Mesendoderm (in vitro differentiated cells): ENCODE results near the gene CALN1.
A peak's percentile ranks its signal among the peaks of the same experiment; 100 is the strongest.
"Not testable (repeated sequence)": the region's sequence is repeated elsewhere in the genome, so short reads cannot be mapped to it uniquely, and the experiment has no call there.

Experiments used
- DNase-seq: peaks from one replicate; pipeline ENCODE4 v3.0.0; 2013
- H2AK5ac ChIP-seq: 2 replicates; pipeline ENCODE4 v1.6.1; 2013; ENCODE audit warnings: low read length, inconsistent platforms
- H2BK120ac ChIP-seq: 2 replicates; pipeline ENCODE4 v1.6.1; 2013; ENCODE audit warnings: low read depth, mild to moderate bottlenecking, low read length, moderate library complexity, mixed read lengths
- H2BK15ac ChIP-seq: replicated peaks from 2 replicates; pipeline ENCODE4 v1.6.1; 2013; ENCODE audit warnings: low read depth, mild to moderate bottlenecking, moderate library complexity
- H2BK5ac ChIP-seq: 2 replicates; pipeline ENCODE4 v1.6.1; 2013; ENCODE audit warnings: low read length, inconsistent platforms
- H3K18ac ChIP-seq: 2 replicates; pipeline ENCODE4 v1.6.1; 2013; ENCODE audit warnings: mild to moderate bottlenecking, low read length, mixed read lengths
- H3K23ac ChIP-seq: one replicate; pipeline ENCODE4 v1.6.1; 2013; ENCODE audit warnings: low read length
- H3K27ac ChIP-seq: 2 replicates; pipeline ENCODE4 v1.5.1; 2013; ENCODE audit warnings: low read depth, mild to moderate bottlenecking, inconsistent platforms, low read length, moderate library complexity
- H3K27me3 ChIP-seq: 2 replicates; pipeline ENCODE4 v1.6.1; 2013; ENCODE audit warnings: low read length, control low read depth, mild to moderate bottlenecking, inconsistent platforms; ENCODE audit not compliant: insufficient read depth, poor library complexity
- H3K36me3 ChIP-seq: 2 replicates; pipeline ENCODE4 v1.6.1; 2013; ENCODE audit warnings: low read length, inconsistent platforms; ENCODE audit not compliant: control insufficient read depth, insufficient read depth
- H3K4ac ChIP-seq: one replicate; pipeline ENCODE4 v1.6.1; 2013; ENCODE audit warnings: low read depth, mild to moderate bottlenecking, low read length, moderate library complexity
- H3K4me1 ChIP-seq: 2 replicates; pipeline ENCODE4 v1.6.1; 2013; ENCODE audit warnings: low read depth, low read length, inconsistent platforms; ENCODE audit not compliant: control insufficient read depth
- H3K4me2 ChIP-seq: 2 replicates; pipeline ENCODE4 v1.6.1; 2013; ENCODE audit warnings: low read length
- H3K4me3 ChIP-seq: 2 replicates; pipeline ENCODE4 v1.5.1; 2013; ENCODE audit warnings: mild to moderate bottlenecking, low read length
- H3K56ac ChIP-seq: one replicate; pipeline ENCODE4 v1.6.1; 2013; ENCODE audit warnings: low read length
- H3K79me1 ChIP-seq: 2 replicates; pipeline ENCODE4 v1.6.1; 2013; ENCODE audit warnings: low read length, inconsistent platforms
- H3K79me2 ChIP-seq: 2 replicates; pipeline ENCODE4 v1.6.1; 2013; ENCODE audit warnings: mild to moderate bottlenecking, low read length; ENCODE audit not compliant: control insufficient read depth, insufficient read depth
- H3K9ac ChIP-seq: 2 replicates; pipeline ENCODE4 v1.6.1; 2013; ENCODE audit warnings: low read length, inconsistent platforms
- H4K5ac ChIP-seq: one replicate; pipeline ENCODE4 v1.6.1; 2013; ENCODE audit warnings: low read length
- H4K8ac ChIP-seq: one replicate; pipeline ENCODE4 v1.6.1; 2013; ENCODE audit warnings: low read depth, mild to moderate bottlenecking, control low read depth, low read length, moderate library complexity
- WGBS: extraction: QIAGEN DNeasy Blood & Tissue Kit; methylation state at CpG from one replicate; pipeline ENCODE4 v1.1.7; 2013; ENCODE audit warnings: low lambda C conversion rate, missing lambda C conversion rate; ENCODE audit not compliant: insufficient coverage; ENCODE audit errors: extremely low coverage; 5-methylcytosine and 5-hydroxymethylcytosine counted together

CALN1 gene

DNA sequence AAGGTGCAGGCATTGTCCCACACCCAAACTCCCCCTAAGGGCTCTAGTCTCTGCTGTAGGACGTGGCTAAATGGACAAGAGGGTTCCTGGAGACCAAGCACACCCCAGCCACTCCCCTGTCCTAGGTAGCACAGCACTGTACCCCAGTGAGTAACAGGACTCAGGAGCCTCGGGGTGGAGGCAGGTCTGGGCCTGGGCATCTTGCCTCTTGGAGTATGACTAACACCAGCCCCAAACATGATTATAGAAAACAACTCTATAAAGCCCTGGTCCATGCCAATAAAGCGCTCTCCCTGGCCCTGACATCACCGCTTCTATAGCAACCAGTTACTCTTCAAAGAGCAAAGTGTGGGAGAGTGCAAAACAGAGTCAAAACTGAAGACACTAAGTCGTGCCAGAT, 195.0 kb downstream of the CALN1 start:
- no peak overlapping the region for H3K27ac ChIP-seq
- no peak overlapping the region for H2BK5ac ChIP-seq
- no peak overlapping the region for H3K9ac ChIP-seq
- H3K18ac ChIP-seq: no peak overlapping the region
- no peaks in the 10 kb centered on the region for H3K79me2 ChIP-seq
- H3K79me1 ChIP-seq: no peaks in the 10 kb centered on the region
- H2BK120ac ChIP-seq: no peak overlapping the region
- no peak overlapping the region for H3K23ac ChIP-seq
- H3K4me1 ChIP-seq: no peaks in the 10 kb centered on the region
- no peak for DNase-seq
- no peaks in the 10 kb centered on the region for H3K27me3 ChIP-seq
- H3K4me3 ChIP-seq: no peak overlapping the region
- H3K36me3 ChIP-seq: no peaks in the 10 kb centered on the region
- H3K4ac ChIP-seq: no peak overlapping the region
- H3K4me2 ChIP-seq: no peak overlapping the region
- WGBS: no CpG with 5 or more reads among the region's 5 CpGs
- no peak overlapping the region for H4K5ac ChIP-seq
- H4K8ac ChIP-seq: no peak overlapping the region
- H3K56ac ChIP-seq: no peak overlapping the region
- H2BK15ac ChIP-seq: no peak overlapping the region
- H2AK5ac ChIP-seq: no peak overlapping the region

DNA sequence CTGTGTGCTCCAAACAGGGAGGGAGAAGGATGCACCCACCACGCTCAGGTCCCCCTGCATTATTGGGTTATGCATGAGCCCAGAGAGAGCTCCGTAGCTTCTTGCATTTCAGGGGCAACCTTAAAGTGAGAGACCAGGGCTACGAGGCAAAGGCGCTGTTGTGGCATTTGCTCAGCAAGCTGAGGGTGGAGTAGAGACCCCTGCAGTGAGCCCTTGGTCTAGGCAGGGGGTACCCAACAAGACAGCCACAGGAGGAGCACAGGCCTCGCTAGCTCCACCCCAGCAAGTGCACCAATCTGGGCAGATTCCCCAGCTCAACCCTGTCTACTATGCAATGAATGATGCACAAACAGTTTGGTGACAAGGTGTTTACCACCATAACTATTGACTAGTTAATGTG, 198.4 kb downstream of the CALN1 start:
- Histone ChIP-seq H2AK5ac (no peak overlapping the region), H3K18ac (no peak overlapping the region), H3K23ac (no peak overlapping the region), H3K4ac (no peak overlapping the region), H3K56ac (no peak overlapping the region), H3K79me1 (no peaks in the 10 kb centered on the region), H4K5ac (no peak overlapping the region), H2BK15ac (no peak overlapping the region), H3K36me3 (no peaks in the 10 kb centered on the region), H3K4me2 (no peak overlapping the region), H3K4me1 (no peaks in the 10 kb centered on the region), H2BK120ac (no peak overlapping the region), H2BK5ac (no peak overlapping the region), H3K27ac (no peak overlapping the region), H3K9ac (no peak overlapping the region), H3K4me3 (no peak overlapping the region), H4K8ac (no peak overlapping the region), H3K27me3 (no peaks in the 10 kb centered on the region), H3K79me2 (no peaks in the 10 kb centered on the region)
- WGBS: no CpG with 5 or more reads among the region's 5 CpGs
- DNase-seq: no peak

DNA sequence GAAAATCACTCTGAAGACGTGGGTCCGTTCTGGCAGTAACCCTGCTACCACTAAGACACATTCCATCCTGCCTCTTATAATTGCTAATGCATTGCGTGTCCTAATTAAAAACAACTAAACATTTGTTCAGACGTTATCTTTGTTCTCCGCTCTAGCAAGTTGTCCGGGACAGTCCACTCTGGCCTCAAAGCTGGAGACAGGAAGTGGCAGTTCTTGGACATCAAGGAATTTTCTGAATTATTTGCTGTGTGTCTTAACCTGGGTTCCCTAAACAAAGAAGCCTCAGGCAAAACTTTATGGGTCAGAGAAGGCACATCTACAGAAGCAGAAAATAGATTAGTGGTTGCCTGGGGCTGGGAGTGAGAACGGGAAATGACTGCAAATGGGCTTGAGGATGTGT, 199.1 kb downstream of the CALN1 start:
- H3K4me2 ChIP-seq: no peak overlapping the region
- H3K4me1 ChIP-seq: no peaks in the 10 kb centered on the region
- H3K27ac ChIP-seq: no peak overlapping the region
- no peak overlapping the region for H3K56ac ChIP-seq
- no CpG with 5 or more reads among the region's 7 CpGs for WGBS
- H4K5ac ChIP-seq: no peak overlapping the region
- H3K36me3 ChIP-seq: no peaks in the 10 kb centered on the region
- no peak overlapping the region for H2AK5ac ChIP-seq
- H2BK120ac ChIP-seq: no peak overlapping the region
- H3K23ac ChIP-seq: no peak overlapping the region
- no peaks in the 10 kb centered on the region for H3K79me2 ChIP-seq
- H2BK5ac ChIP-seq: no peak overlapping the region
- no peaks in the 10 kb centered on the region for H3K79me1 ChIP-seq
- H4K8ac ChIP-seq: no peak overlapping the region
- H3K18ac ChIP-seq: no peak overlapping the region
- no peak overlapping the region for H3K4me3 ChIP-seq
- H3K4ac ChIP-seq: no peak overlapping the region
- H3K27me3 ChIP-seq: no peaks in the 10 kb centered on the region
- no peak for DNase-seq
- no peak overlapping the region for H2BK15ac ChIP-seq
- H3K9ac ChIP-seq: no peak overlapping the region

DNA sequence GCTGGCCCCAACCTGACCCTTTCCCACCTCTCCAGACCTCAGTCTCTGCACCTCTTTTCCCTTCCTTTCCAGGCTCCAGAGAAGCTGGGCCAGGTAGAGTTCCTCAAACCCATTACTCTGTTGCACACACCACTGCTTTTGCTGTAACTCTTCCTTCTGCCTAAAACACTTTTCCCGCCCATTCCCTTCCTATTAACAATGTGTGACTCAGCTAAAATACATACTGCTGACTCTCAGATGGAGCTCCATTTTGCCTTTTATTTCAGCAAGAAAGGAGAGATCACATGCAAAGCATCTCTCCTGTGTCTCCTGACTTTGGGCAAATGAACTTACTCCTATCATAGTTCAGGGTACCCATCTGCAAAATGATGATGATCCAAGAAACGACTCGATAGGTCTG, 201.0 kb downstream of the CALN1 start:
- no peak overlapping the region for H3K4me3 ChIP-seq
- H3K36me3 ChIP-seq: no peaks in the 10 kb centered on the region
- H4K5ac ChIP-seq: no peak overlapping the region
- H3K79me1 ChIP-seq: no peaks in the 10 kb centered on the region
- no peak overlapping the region for H3K27ac ChIP-seq
- no peak overlapping the region for H3K56ac ChIP-seq
- no peaks in the 10 kb centered on the region for H3K27me3 ChIP-seq
- DNase-seq: no peak
- H3K18ac ChIP-seq: no peak overlapping the region
- no peak overlapping the region for H2BK5ac ChIP-seq
- no peak overlapping the region for H4K8ac ChIP-seq
- no peak overlapping the region for H2AK5ac ChIP-seq
- no CpG with 5 or more reads among the region's 3 CpGs for WGBS
- no peak overlapping the region for H3K4me2 ChIP-seq
- no peak overlapping the region for H2BK120ac ChIP-seq
- H3K23ac ChIP-seq: no peak overlapping the region
- peak overlapping the region; percentile 24 for H3K4ac ChIP-seq
- no peak overlapping the region for H3K9ac ChIP-seq
- H3K79me2 ChIP-seq: no peaks in the 10 kb centered on the region
- H2BK15ac ChIP-seq: no peak overlapping the region
- no peaks in the 10 kb centered on the region for H3K4me1 ChIP-seq

DNA sequence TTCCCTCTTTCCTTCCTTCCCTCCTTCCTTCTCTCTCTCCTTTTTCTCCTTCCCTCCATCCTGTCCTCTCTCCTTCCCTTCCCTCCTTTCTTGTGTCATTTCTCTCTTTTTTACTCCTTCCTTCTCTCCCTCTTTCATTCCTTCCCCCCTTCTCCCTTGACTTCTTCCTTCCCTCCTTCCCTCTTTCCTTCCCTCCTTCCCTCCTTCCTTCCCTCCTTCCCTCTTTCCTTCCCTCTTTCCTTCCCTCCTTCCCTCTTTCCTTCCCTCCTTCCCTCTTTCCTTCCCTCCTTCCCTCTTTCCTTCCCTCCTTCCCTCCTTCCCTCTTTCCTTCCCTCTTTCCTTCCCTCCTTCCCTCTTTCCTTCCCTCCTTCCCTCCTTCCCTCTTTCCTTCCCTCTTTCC, 203.1 kb downstream of the CALN1 start:
- not testable (repeated sequence) for H3K4me1 ChIP-seq, H3K27ac ChIP-seq, H2BK5ac ChIP-seq, H2BK120ac ChIP-seq, H3K4ac ChIP-seq, H2BK15ac ChIP-seq, H4K8ac ChIP-seq, H3K4me3 ChIP-seq, H2AK5ac ChIP-seq, H3K79me2 ChIP-seq, H3K56ac ChIP-seq, H3K23ac ChIP-seq, H3K18ac ChIP-seq, H4K5ac ChIP-seq, DNase-seq, H3K4me2 ChIP-seq, H3K27me3 ChIP-seq, H3K36me3 ChIP-seq, H3K9ac ChIP-seq, H3K79me1 ChIP-seq

DNA sequence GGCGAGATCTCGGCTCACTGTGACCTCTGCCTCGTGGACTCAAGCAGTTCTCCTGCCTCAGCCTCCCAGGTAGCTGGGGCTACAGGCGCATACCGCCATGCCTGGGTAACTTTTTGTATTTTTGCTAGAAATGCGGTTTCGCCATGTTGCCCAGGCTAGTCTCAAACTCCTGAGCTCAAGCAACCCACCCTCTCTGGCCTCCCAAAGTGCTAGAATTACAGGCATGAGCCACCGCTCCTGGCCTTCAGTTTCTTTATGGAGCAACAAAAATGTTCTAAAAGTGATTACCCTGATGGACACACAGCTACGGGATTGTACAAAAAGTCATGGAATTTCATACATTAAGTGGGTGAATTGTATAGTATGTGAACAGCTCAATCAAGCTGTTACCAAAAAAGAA, 216.0 kb downstream of the CALN1 start:
- H3K56ac ChIP-seq: no peak overlapping the region
- H3K4me1 ChIP-seq: no peaks in the 10 kb centered on the region
- H2AK5ac ChIP-seq: no peak overlapping the region
- no peak overlapping the region for H2BK15ac ChIP-seq
- H2BK5ac ChIP-seq: no peak overlapping the region
- no peak overlapping the region for H3K27ac ChIP-seq
- H4K5ac ChIP-seq: no peak overlapping the region
- no peak overlapping the region for H4K8ac ChIP-seq
- WGBS: no CpG with 5 or more reads among the region's 9 CpGs
- H3K18ac ChIP-seq: no peak overlapping the region
- no peak overlapping the region for H2BK120ac ChIP-seq
- no peaks in the 10 kb centered on the region for H3K27me3 ChIP-seq
- H3K36me3 ChIP-seq: no peaks in the 10 kb centered on the region
- no peak for DNase-seq
- no peaks in the 10 kb centered on the region for H3K79me2 ChIP-seq
- no peak overlapping the region for H3K4me3 ChIP-seq
- H3K79me1 ChIP-seq: no peaks in the 10 kb centered on the region
- H3K4me2 ChIP-seq: no peak overlapping the region
- H3K23ac ChIP-seq: no peak overlapping the region
- H3K9ac ChIP-seq: no peak overlapping the region
- H3K4ac ChIP-seq: no peak overlapping the region
